ENCODE data around the gene SLC25A13. TPM values are rescaled to one million over a fixed set of nuclear protein-coding genes. Genes with fewer than 3 reads are reported as not detected.

Gene SLC25A13
- total and polyA plus RNA-seq, 9 of the 15 experiments (the other 6 are each of a cell fraction or from before 2014, with no cell fraction given) = 21.4 to 80.2 (median 58.7) TPM

DNA sequence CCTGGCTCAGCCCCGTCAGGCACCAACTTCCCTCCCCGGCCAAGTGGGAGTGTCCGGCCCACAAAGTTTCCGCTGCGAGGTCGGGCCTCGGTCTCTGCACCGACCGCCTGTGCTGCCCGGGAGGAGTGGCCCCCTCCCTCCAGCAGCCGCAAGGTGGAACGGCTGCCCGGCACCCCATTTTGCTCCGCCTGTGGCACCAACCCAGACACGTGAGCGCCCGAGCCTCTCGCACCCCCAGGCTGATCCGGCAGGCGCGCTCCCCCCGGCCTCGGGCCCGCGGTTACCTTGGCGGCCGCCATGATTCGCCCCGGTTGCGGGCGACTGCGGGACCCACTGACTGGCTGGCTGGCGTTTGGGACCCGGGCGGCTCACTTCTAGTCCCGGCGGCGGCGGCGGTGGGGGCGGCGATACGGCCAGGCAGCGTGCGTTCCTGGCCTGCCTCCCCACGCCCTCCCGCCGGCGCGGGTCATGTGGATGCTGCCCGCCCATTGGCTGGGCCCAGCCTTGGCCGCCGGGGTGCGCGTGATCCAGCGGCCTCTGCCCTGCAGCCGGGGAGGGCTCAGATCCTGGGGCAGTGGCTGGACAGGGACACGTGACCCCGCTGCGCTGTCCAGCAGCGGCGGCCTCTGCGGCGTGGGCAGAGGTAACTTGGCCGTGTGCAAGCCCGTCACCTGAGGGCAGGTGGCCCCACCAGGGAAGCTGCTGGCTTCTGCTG is at the start of gene SLC25A13 (continued):
- TF ChIP-seq BRF1 (IDR thresholded peaks at IDR 0.05; ENCODE audit: borderline replicate concordance, extremely low read depth, insufficient read length) (no peak), MTA3 (IDR thresholded peaks at IDR 0.05; ENCODE audit: borderline replicate concordance) (peak; percentile 90), FOXA3 (CRISPR knock-in tag; conservative IDR thresholded peaks at IDR 0.05 in 1 of 2, IDR thresholded peaks at IDR 0.05 in 1 of 2) (peak in 1 of 2 experiments; percentile 82; a peak in 1 of 4 replicates), ZNF583 (CRISPR knock-in tag; IDR thresholded peaks at IDR 0.05) (no peak), RBFOX2 (IDR thresholded peaks at IDR 0.05; ENCODE audit: low read depth, low read length) (peak; percentile 97), ESRRA (IDR thresholded peaks at IDR 0.05; ENCODE audit: borderline replicate concordance, low read depth) (peak; percentile 49; the same call in 1 of the 2 replicates), U2AF1 (optimal IDR thresholded peaks at IDR 0.05; ENCODE audit: low read depth, low read length) (peak; percentile 93), ZNF584 (CRISPR knock-in tag; IDR thresholded peaks at IDR 0.05; ENCODE audit: low read depth) (peak; percentile 56; the same call in 1 of the 2 replicates), FOXK2 (conservative IDR thresholded peaks at IDR 0.05 in 1 of 2, IDR thresholded peaks at IDR 0.05 in 1 of 2; ENCODE audit: low read depth in 2 of 2) (peak in 1 of 2 experiments; percentile 48; a peak in 1 of 4 replicates), ZNF3 (CRISPR knock-in tag; IDR thresholded peaks at IDR 0.05) (no peak), GATAD2A (IDR thresholded peaks at IDR 0.05) (0 out of 2 replicates have a peak, but pooled peaks have one; percentile 60), ZNF764 (CRISPR knock-in tag; IDR thresholded peaks at IDR 0.05; ENCODE audit: low read depth) (peak; percentile 10; the same call in 1 of the 2 replicates), GABPB2 (CRISPR knock-in tag; conservative IDR thresholded peaks at IDR 0.05) (no peak), ZNF316 (IDR thresholded peaks at IDR 0.05) (peak; percentile 5; the same call in 1 of the 2 replicates), ZSCAN29 (IDR thresholded peaks at IDR 0.05) (no peak)
- TF ChIP-seq, protein P1, sequence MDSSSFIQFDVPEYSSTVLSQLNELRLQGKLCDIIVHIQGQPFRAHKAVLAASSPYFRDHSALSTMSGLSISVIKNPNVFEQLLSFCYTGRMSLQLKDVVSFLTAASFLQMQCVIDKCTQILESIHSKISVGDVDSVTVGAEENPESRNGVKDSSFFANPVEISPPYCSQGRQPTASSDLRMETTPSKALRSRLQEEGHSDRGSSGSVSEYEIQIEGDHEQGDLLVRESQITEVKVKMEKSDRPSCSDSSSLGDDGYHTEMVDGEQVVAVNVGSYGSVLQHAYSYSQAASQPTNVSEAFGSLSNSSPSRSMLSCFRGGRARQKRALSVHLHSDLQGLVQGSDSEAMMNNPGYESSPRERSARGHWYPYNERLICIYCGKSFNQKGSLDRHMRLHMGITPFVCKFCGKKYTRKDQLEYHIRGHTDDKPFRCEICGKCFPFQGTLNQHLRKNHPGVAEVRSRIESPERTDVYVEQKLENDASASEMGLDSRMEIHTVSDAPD (CRISPR knock-in tag; IDR thresholded peaks at IDR 0.05) = no peak
- TF ChIP-seq, protein P2, sequence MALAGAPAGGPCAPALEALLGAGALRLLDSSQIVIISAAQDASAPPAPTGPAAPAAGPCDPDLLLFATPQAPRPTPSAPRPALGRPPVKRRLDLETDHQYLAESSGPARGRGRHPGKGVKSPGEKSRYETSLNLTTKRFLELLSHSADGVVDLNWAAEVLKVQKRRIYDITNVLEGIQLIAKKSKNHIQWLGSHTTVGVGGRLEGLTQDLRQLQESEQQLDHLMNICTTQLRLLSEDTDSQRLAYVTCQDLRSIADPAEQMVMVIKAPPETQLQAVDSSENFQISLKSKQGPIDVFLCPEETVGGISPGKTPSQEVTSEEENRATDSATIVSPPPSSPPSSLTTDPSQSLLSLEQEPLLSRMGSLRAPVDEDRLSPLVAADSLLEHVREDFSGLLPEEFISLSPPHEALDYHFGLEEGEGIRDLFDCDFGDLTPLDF (CRISPR knock-in tag; IDR thresholded peaks at IDR 0.05) = peak; percentile 96
- TF ChIP-seq, protein P3, sequence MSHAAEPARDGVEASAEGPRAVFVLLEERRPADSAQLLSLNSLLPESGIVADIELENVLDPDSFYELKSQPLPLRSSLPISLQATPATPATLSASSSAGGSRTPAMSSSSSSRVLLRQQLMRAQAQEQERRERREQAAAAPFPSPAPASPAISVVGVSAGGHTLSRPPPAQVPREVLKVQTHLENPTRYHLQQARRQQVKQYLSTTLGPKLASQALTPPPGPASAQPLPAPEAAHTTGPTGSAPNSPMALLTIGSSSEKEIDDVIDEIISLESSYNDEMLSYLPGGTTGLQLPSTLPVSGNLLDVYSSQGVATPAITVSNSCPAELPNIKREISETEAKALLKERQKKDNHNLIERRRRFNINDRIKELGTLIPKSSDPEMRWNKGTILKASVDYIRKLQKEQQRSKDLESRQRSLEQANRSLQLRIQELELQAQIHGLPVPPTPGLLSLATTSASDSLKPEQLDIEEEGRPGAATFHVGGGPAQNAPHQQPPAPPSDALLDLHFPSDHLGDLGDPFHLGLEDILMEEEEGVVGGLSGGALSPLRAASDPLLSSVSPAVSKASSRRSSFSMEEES (CRISPR knock-in tag; IDR thresholded peaks at IDR 0.05) = peak; percentile 97
- TF ChIP-seq, protein P4, sequence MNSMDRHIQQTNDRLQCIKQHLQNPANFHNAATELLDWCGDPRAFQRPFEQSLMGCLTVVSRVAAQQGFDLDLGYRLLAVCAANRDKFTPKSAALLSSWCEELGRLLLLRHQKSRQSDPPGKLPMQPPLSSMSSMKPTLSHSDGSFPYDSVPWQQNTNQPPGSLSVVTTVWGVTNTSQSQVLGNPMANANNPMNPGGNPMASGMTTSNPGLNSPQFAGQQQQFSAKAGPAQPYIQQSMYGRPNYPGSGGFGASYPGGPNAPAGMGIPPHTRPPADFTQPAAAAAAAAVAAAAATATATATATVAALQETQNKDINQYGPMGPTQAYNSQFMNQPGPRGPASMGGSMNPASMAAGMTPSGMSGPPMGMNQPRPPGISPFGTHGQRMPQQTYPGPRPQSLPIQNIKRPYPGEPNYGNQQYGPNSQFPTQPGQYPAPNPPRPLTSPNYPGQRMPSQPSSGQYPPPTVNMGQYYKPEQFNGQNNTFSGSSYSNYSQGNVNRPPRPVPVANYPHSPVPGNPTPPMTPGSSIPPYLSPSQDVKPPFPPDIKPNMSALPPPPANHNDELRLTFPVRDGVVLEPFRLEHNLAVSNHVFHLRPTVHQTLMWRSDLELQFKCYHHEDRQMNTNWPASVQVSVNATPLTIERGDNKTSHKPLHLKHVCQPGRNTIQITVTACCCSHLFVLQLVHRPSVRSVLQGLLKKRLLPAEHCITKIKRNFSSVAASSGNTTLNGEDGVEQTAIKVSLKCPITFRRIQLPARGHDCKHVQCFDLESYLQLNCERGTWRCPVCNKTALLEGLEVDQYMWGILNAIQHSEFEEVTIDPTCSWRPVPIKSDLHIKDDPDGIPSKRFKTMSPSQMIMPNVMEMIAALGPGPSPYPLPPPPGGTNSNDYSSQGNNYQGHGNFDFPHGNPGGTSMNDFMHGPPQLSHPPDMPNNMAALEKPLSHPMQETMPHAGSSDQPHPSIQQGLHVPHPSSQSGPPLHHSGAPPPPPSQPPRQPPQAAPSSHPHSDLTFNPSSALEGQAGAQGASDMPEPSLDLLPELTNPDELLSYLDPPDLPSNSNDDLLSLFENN (IDR thresholded peaks at IDR 0.05; ENCODE audit: low read depth in 2 of 2, low read length in 2 of 2) = 0 out of 4 replicates have a peak, but pooled peaks of 1 of the 2 experiments have one; percentile 54

Measured in K562 (cell line).